ENCODE measurements around the gene FILIP1L. TPM values are rescaled to one million over a fixed set of nuclear protein-coding genes. Genes with fewer than 3 reads are reported as not detected.
A peak's percentile ranks its signal among the peaks of the same experiment; 100 is the strongest.

FILIP1L gene
- total and polyA plus RNA-seq, 2 of the 13 experiments (the other 11 are each of a cell fraction or from before 2014, with no cell fraction given) = 8.1 to 187 TPM

- no peak for ATAC-seq
- Histone ChIP-seq H3K27ac (ENCODE audit: extremely low read length, insufficient read depth, low read length) (peak overlapping the region; percentile 84), H4K20me1 (ENCODE audit: insufficient read depth, low read length) (no peaks in the 10 kb centered on the region), H2AFZ (ENCODE audit: low read length) (no peak overlapping the region), H3K4me2 (ENCODE audit: low read depth, low read length) (no peak overlapping the region), H3K79me2 (ENCODE audit: insufficient read depth, low read length) (no peaks in the 10 kb centered on the region), H3K27me3 (ENCODE audit: control insufficient read depth in 1 of 2, insufficient read depth in 2 of 2, low read length in 2 of 2) (no peaks in the 10 kb centered on the region), H3K4me3 (replicated peaks in 1 of 3; ENCODE audit: insufficient read depth in 1 of 3, low read depth in 2 of 3, low read length in 3 of 3) (no peak overlapping the region), H3K36me3 (replicated peaks in 1 of 2; ENCODE audit: control insufficient read depth in 1 of 2, insufficient read depth in 2 of 2, low read length in 2 of 2) (no peaks in the 10 kb centered on the region), H3K4me1 (ENCODE audit: insufficient read depth, low read length) (peaks cover 46% of the 10 kb centered on the region), H3K9me3 (ENCODE audit: low read length) (no peaks in the 10 kb centered on the region), H3K9ac (ENCODE audit: insufficient read depth, low read depth, low read length) (no peak overlapping the region)
- POLR2A ChIA-PET = no interaction called here
- no peak for FAIRE-seq
- intact Hi-C loops (cut with micrococcal nuclease; ENCODE audit: unreplicated experiment) = no loop called here
- CTCF ChIA-PET (ENCODE audit: low intra/inter-chr PET ratio, low total read pairs) = no interaction called here
- 100% methylated on average over 2 of the region's 2 CpGs for WGBS (ENCODE audit: low lambda C conversion rate)
- DNase-seq (ENCODE audit: low spot score) = no peak
- no TSS peak for BruUV-seq (replicated peaks)
- in situ Hi-C loops (cut with HindIII; ENCODE audit: extremely low pct_ligation_motif_present, low pct_unique_long_range_greater_than_20kb) = no loop called here
- TF ChIP-seq EHMT2 (IDR thresholded peaks at IDR 0.05; ENCODE audit: borderline replicate concordance, low read depth, low read length) (no peak), HNRNPL (IDR thresholded peaks at IDR 0.05; ENCODE audit: low read depth, low read length) (no peak), SNAPC2 (CRISPR knock-in tag; IDR thresholded peaks at IDR 0.05) (no peak), PLRG1 (conservative IDR thresholded peaks at IDR 0.05) (no peak), ZNF607 (CRISPR knock-in tag; IDR thresholded peaks at IDR 0.05; ENCODE audit: borderline replicate concordance) (no peak), EED (CRISPR knock-in tag; IDR thresholded peaks at IDR 0.05) (no peak), DBP (CRISPR knock-in tag; IDR thresholded peaks at IDR 0.05; ENCODE audit: not compliant biosample characterization) (no peak), TFAP4 (IDR thresholded peaks at IDR 0.05; ENCODE audit: borderline replicate concordance, low read depth) (no peak), GATAD2A (CRISPR knock-in tag; IDR thresholded peaks at IDR 0.05) (no peak), HNF1A (IDR thresholded peaks at IDR 0.05; ENCODE audit: low read depth) (no peak), HNF1A (CRISPR knock-in tag; IDR thresholded peaks at IDR 0.05; ENCODE audit: borderline replicate concordance) (no peak), ZNF235 (CRISPR knock-in tag; IDR thresholded peaks at IDR 0.05; ENCODE audit: borderline replicate concordance) (no peak), ZNF800 (CRISPR knock-in tag; IDR thresholded peaks at IDR 0.05) (no peak), FOXA3 (CRISPR knock-in tag; IDR thresholded peaks at IDR 0.05) (no peak), ZNF124 (CRISPR knock-in tag; IDR thresholded peaks at IDR 0.05) (no peak), ZNF576 (CRISPR knock-in tag; IDR thresholded peaks at IDR 0.05) (no peak)
These were observed 17.4 kb downstream of the FILIP1L start for GRCh38 chr3:100096866-100097265.

Data from HepG2 (cell line).